Measurements from ENCODE around the gene GSTM2.
"Not testable (repeated sequence)": the region's sequence is repeated elsewhere in the genome, so short reads cannot be mapped to it uniquely, and the experiment has no call there.

Gene GSTM2

DNA sequence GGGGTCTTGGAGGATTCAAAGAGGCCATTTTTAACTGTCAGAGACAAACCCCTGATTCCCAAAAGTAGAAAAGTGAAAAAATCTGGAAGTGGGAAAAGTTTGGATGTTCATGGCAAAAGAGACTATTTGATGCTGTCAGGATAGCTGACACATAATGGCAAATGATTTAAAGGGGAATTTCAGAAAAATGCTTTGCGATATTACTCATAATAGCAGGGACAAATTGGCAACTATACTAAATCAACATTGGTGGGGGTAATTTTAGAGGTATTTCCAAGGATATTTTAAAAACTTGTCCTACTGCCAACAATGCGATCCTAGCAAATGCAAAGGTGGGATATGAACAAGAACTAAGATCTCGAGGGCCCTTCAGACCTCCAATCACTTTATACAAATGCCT, 17.2 kb upstream of the GSTM2 start:
- no peak for DNase-seq

DNA sequence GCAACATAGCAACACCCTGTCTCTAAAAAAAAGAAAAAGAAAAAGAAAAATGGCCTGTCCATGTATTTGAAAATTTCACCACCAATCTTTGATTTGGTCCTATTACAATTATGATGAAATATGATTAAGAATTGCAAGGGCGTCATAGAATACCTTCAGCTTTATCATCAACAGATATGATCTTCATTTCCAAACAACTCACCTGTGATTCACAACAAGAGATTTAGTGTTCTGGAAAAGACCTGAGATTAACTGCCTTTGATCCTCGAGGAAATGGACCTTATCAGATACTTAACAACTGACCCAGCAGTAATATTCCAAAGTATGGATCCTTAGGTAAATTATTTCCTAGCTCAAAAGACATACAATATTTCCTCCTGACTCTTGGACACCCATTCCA, 15.5 kb upstream of the GSTM2 start:
- no peak for DNase-seq

DNA sequence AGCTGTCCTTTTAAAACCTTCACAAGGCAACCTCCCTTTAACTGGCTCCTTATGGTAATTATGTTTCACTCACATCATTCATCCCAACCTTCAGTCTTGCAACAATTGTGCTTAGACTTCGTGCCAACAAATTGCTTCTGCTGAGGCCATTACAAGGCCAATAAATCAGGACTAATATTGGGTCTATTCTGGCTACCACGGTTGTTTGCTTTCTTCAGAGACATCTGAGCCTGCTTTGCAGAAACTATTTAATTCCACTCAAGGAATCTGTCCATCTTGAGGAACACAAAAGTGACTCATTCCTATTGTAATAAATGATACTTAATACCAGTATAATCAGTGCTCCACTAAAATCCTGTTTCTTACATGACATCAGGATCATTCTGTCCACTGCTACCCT, 14.6 kb upstream of the GSTM2 start:
- no peak for DNase-seq

DNA sequence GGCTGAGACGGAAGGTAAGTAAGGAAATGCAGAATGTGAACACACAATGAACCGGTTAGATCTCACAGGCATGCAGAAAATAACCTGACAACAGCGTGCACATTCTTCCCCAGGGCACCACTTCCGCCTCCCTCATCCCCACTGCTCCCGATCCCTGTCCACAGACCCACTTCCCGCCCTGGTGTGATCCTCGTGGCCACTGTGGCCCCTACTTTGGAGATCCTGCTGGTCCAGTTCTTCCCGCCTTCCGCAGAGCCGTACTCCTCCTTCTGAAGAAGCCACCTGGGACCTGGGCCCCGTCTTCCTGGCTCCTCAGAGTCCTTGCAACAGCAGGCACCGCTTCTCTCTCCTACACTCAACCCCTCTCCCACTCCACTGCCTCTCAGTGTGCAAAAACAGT, 13.3 kb upstream of the GSTM2 start:
- no peak for DNase-seq

DNA sequence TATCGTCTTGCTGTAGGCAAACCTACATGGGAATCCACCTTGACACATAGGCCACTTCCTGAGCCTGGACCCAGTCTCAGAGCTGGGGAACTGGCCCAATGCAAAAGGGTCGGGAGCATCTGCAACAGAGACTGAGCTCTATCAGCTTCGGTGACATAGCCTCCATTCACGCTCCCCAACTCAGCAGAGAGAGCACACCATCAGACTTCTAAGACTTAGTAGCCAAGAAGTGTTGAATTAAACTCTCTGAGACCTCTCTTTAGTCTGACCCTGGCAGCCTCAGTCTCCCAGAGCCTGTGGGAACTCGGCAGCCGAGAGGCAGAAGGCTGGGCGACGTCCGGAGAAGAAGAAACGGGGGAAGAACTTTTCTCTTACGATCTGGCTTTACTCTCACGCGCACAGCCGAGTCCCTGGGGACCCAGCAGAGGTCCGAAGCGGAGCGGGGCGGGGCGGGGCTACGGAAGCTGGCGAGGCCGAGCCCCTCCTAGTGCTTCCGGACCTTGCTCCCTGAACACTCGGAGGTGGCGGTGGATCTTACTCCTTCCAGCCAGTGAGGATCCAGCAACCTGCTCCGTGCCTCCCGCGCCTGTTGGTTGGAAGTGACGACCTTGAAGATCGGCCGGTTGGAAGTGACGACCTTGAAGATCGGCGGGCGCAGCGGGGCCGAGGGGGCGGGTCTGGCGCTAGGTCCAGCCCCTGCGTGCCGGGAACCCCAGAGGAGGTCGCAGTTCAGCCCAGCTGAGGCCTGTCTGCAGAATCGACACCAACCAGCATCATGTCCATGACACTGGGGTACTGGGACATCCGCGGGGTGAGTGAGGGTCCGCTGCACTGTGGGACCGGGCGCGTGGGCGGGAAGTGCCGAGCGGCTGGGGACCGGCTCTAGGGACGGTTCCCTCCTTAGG, 12.0 kb upstream of the GSTM2 start, which contains the start of gene GSTM4:
GSTM4 (plus strand) TSS at position 485 of the 905 bp plus-strand sequence; CDS start at position 776, 291 bp downstream.
- DNase-seq = peak; percentile 62

DNA sequence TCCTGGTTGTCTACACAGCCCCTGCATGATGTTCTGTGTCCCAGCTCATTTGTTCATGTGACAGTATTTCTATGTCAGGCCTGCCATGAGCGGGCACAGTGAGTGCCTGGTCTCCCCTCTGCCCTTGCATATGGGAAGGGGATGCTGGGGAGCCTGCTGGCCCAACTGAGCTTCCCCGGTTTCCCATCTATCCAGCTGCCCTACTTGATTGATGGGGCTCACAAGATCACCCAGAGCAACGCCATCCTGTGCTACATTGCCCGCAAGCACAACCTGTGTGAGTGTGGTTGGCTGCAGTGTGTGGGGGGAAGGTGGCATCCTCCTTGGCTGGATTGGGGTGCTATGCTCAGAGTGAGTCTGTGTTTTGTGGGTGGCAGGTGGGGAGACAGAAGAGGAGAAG, 10.5 kb upstream of the GSTM2 start:
- DNase-seq = no peak

DNA sequence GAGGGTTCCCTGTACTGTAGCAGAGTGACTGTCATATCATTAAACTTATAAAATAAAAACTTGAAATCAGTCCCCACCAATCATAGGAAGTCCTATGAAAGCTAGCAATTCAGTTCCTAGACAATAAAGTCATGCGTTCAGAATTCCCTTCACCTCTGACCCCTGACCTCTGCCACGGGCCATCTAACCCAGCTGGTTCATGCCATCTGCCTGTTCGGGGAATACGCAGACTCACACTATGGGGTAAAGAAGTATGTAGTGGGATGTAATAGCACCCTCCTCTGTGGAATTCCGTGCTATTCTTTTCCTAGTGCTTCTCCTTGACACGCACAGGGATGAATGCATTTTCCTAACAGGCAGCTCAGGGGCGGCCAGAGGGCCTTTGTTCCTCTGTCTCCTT, 9.9 kb upstream of the GSTM2 start:
- no peak for DNase-seq

DNA sequence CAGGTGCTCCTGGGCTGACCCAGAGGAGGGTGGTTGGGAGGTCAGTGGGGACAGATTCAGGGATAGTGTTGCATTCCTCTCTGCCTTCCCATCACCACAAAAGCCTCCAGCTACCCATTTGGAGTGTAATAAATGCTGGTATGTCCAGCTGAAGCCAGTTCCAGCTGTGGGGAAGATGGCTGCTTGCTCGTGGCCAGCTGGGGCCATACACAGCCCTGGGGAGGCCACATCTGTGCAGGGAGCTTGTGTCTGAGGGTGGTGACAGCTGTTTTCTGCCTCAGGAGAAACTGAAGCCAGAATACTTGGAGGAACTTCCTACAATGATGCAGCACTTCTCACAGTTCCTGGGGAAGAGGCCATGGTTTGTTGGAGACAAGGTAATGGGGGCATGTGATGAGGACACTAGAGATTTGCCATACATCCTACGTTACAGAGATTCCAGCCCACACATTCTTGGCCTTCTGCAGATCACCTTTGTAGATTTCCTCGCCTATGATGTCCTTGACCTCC, 9.3 kb upstream of the GSTM2 start:
- no peak for DNase-seq

DNA sequence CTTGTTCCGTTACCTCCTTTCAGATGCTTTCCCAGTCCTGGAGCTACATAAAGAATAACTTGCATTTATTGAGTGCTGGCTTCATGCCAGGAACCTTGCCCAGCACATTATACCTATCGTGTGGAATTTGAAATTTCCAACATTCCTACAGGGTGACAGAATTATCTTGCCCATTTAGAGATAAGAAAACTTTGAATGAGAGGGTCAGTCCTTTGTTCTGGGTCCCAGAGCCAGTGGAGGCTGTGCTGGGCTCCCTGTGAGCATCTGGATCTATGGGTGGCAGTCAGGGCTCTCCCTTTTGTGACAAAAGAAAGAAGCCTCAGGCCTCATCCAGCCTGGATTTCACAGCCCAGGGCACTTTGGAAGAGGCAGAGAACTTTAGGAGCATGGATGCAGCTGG, 8.7 kb upstream of the GSTM2 start:
- DNase-seq = no peak

DNA sequence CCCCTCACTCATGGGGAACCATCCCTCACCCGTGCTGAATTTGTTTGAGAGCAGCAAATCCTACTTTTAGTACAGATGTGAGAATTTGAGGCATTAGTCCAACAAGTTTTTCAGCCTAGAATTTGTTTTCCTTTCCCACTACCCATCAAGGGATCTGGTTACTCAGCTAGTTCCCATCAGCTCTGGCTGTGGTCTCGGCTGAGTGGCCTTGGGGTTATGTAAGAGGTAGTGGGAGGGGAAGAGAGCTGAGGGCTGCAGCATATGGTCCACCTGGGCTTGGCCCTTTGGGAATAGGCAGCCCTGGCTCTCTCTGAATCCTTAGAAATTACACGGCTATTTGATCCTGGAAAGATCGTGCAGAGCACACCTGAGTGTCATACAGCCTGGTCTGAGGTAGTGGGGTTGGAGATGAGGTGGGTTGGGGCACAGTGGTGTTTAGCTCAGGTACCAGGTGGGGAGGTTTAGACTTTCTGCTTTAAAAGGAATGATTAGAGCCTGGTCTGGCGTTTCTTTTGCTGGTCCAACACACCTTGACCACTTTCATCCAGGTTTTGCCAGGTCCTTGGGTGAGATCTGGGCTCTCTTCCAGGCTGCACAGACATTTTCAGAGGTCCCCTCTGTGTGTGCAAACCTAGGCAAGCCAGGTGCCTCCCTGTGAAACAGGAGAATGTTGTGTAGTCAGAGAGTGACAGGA, 7.7 kb upstream of the GSTM2 start:
- no peak for DNase-seq

DNA sequence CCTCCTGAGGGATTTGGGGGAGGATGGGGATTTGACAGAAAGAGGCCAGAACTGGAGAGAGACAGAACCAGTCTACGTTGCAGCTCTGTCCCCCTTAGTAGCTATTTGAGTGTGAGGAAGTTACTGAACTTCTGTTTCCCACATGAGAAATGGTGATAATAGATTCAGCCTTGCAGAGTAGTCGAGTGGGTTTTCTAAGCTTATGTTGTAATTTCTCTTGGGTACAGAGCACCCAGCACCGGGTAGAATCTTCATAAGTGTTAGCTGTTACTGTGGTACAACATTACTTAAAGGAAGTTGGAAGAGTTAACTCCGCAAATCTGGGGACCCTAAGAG, 7.2 kb upstream of the GSTM2 start:
- DNase-seq = not testable (repeated sequence)

DNA sequence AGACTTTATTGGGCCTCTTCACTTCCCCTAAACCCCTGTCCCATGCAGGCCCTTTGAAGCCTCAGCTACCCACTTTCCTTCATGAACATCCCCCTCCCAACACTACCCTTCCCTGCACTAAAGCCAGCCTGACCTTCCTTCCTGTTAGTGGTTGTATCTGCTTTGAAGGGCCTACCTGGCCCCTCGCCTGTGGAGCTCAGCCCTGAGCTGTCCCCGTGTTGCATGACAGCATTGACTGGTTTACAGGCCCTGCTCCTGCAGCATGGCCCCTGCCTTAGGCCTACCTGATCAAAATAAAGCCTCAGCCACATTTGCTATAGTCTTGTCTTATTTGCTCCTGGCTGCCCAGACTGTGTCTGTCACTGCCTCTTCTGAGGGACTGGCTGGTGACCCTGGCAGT, 6.5 kb upstream of the GSTM2 start:
- no peak for DNase-seq

DNA sequence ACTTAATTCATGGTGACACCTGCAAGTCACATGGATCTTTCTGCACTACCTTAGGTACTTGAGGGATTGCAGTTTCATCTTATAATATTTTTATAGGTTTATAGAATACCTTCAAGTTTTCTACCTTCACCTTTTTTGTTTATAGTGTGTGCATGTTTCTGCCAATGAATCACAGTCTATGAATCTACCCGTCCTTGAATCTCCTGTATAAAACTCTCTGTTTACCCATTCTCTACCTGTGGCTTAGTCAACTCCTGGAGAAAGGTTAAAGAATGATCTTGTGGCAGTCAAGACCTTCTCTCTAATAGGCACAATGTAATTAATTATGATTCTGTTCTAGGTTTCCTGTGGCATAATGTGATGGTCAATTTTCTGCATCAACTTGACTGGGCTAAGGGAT, 3.2 kb upstream of the GSTM2 start:
- no peak for DNase-seq

DNA sequence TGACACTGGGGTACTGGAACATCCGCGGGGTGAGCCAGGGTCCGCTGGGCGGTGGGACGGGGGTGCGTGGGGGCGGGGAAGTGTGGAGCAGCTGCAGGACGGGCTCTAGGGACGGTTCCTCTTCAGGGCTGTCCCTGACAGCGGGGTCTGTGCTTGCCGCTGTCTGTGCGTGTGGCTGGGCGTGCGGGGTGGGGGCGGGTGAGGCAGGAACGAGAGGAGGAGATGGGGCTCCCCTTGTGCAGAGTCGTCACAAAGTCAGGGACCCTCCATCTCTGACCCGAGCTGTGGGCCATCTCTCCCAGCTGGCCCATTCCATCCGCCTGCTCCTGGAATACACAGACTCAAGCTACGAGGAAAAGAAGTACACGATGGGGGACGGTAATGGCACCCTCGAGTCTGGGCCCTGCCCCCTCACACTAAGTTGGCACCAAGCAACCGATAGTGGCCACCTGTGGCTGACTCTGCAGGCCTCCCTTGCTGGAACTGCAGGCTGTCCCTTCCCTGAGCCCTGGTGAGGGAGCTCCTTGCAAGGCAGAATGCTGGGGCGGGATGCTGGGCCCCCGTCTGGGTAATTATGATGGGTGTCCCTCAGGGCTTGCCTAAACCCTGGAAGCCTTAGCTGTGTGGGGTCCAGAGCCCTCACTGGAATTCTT, 392 bp downstream of the GSTM2 start:
- DNase-seq = no peak

DNA sequence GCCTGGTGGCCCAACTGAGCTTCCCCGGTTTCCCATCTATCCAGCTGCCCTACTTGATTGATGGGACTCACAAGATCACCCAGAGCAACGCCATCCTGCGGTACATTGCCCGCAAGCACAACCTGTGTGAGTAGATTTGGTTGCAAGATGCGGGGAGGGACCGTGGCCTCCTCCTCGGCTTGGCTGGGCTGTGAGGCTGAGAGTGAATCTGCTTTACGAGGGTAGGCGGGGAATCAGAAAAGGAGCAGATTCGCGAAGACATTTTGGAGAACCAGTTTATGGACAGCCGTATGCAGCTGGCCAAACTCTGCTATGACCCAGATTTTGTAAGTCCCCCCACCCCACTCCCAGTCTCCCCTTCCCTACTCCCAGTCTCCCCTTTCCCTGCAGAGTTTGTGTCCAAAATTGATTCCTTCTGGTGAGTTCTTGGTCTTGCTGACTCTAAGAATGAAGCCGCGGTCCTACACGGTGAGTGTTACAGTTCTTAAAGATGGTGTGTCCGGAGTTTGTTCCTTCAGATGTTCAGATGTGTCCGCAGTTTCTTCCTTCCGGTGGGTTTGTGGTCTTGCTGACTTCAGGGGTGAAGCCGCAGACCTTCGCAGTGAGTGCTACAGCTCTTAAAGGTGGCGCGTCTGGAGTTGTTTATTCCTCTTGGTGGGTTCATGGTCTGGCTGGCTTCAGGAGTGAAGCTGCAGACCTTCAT, 1.5 kb downstream of the GSTM2 start:
- DNase-seq = no peak

DNA sequence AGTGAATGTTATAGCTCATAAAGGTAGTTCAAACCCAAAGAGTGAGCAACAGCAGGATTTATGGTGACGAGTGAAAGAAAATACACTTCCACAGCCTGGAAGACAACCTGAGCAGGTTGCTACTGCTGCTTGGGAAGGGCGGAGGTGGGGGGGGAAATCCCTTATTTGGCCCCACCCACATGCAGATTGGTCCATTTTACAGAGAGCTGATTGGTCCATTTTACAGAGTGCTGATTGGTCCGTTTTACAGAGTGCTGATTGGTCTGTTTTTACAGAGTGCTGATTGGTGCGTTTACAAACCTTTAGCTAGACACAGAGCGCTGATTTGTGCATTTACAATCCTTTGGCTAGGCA, 2.1 kb downstream of the GSTM2 start:
- not testable (repeated sequence) for DNase-seq

DNA sequence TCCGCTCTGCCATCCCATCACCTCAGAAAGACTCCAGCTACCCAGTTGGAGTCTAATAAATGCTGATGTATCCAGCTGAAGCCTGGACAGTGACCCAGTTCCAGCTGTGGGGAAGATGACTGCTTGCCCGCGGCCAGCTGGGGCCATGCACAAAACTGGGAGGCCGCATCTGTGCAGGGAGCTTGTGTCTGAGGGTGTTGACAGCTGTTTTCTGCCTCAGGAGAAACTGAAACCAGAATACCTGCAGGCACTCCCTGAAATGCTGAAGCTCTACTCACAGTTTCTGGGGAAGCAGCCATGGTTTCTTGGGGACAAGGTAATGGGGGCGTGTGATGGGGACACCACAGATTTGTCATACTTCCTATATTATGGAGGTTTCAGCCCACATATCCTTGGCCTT, 3.2 kb downstream of the GSTM2 start:
- DNase-seq = no peak

DNA sequence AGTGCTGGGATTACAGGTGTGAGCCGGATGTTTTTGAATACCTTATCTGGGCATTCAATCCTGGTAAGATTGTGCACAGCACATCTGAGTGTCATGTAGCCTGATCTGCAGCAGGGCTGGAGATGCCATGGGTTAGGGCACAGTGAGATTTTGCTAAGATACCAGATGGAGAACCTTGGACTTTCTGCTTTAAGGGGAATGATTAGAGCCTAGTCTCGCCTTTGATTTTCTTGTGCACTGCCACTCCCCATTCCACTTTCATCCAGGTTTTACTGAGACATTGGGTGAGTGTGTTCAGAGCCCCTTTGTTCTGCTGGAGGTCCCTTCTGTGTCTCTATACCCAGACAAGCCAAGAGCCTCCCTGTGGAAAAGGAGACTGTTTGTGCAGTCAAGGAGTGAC, 6.0 kb downstream of the GSTM2 start:
- DNase-seq = not testable (repeated sequence)

DNA sequence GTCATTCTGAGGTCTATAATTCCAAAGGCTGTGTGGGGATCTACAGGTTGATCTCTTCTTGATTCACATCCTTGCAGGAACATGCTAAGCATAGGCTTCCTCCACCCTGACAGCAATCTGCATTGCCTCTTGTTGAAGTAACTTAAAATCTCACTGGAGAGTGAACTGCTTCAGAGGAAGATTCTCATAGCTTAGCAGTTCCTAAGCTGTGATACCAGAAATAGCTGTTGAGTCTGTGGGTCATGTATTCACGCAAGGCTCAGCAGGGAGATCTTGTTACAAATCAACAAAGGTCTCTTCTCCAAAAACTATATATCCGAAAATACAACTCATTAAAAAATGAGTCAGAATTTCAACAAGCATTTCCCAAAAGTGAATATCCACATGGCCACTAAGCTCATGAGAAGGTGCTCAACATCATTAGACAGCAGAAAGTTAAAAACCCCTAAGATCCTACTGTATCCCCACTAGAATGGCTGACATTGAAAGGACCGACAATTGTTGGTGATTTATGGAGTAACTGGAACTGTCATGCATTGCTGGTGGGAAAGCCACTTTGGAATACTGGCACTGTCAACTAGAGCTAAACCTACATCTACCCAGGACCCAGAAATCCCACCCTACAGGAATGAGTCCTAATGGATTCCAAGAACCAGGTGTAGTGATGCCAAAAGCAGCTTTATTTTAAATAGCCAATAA, 9.0 kb downstream of the GSTM2 start:
- not testable (repeated sequence) for DNase-seq

DNA sequence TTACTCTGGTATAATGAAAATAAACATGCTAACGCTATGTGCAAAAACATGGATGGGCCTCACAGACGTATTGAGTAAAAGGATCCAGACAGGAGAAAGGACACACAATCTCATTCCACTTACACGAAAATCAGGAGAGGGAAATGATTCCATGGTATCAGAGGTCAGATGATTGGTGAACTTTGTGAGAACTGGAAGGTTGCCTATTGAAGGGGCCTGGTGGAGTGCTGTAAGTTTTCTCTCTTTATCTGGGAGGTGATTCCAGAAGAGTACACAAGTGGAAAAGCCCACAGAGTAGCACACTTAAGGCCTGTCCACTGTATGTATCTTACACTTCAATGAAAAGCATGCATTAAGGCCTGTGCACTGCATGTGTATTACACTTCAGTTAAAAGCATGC, 9.6 kb downstream of the GSTM2 start:
- no peak for DNase-seq

DNA sequence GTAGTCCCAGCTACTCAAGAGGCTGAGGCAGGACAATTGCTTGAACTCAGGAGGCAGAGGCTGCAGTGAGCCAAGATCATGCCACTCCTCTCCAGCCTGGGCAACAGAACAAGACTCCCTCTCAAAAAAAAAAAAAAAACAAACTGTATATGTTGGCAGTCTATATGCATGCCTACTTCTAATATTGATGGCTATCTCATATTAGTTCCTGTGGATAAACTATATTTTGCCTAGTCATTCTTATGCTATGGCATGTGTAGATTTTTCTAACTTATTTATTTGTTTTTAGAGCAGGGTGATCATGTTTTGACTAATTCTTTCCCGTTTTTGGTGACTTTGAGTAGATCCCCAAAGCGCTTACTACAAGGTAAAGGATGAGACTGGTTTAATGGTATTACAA, 10.8 kb downstream of the GSTM2 start:
- not testable (repeated sequence) for DNase-seq

DNA sequence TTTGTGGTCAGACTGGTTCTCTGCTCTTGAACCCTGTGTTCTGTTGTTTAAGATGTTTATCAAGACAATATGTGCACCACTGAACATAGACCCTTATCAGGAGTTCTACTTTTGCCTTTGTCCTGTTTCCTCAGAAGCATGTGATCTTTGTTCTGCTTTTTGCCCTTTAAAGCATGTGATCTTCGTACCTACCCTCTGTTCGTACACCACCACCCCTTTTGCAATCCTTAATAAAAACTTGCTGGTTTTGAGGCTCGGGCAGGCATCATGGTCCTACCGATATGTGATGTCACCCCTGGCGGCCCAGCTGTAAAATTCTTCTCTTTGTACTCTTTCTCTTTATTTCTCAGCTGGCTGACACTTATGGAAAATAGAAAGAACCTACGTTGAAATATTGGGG, 16.9 kb downstream of the GSTM2 start:
- DNase-seq = not testable (repeated sequence)
